Measurements from ENCODE around the gene FARP2.

DNA sequence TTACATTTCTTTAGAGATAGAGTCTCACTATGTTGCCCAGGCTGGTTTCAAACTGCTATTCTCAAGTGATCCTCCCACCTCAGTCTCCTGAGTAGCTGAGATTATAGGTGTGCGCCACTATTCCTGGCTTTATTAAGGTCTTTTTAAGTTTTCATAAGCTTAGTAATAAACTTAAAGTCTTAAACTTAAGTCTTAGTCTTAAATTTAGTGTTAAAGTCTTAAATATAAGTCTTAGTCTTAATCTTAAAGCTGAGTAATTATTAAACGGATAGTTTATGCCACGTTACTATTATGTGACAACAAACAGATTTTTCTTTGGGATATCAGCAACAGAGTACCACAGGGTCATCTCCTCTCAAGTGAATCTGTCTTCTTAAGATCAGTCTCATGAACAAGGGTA lies 12.6 kb downstream of the FARP2 start:
- TF ChIP-seq TBL1XR1 (IDR thresholded peaks at IDR 0.05; ENCODE audit: low read depth, low read length) (no peak), NR2C2 (IDR thresholded peaks at IDR 0.05; ENCODE audit: borderline replicate concordance, control insufficient read depth, insufficient read length, low read depth) (no peak), SRF (IDR thresholded peaks at IDR 0.05; ENCODE audit: low read depth in 2 of 2, low read length in 2 of 2) (no peak), CTCF (IDR thresholded peaks at IDR 0.05 in 2 of 3, conservative IDR thresholded peaks at IDR 0.05 in 1 of 3; ENCODE audit: control insufficient read depth in 2 of 3, extremely low read depth in 1 of 3, insufficient read depth in 1 of 3, low read depth in 3 of 3, low read length in 3 of 3) (no peak), POLR2AphosphoS5 (IDR thresholded peaks at IDR 0.05; ENCODE audit: low read length) (no peak), NFXL1 (IDR thresholded peaks at IDR 0.05; ENCODE audit: borderline replicate concordance) (no peak), SP1 (IDR thresholded peaks at IDR 0.05; ENCODE audit: low read depth, low read length) (no peak), YBX1 (IDR thresholded peaks at IDR 0.05) (no peak), CEBPB (IDR thresholded peaks at IDR 0.05; ENCODE audit: borderline replicate concordance in 1 of 2, low read depth in 2 of 2, low read length in 2 of 2) (no peak), SREBF2 (IDR thresholded peaks at IDR 0.05; ENCODE audit: low read length) (no peak), TAF1 (IDR thresholded peaks at IDR 0.05; ENCODE audit: borderline replicate concordance, low read depth, low read length) (no peak), SREBF1 (IDR thresholded peaks at IDR 0.05; ENCODE audit: low read length) (no peak)
- TF ChIP-seq, protein P1, sequence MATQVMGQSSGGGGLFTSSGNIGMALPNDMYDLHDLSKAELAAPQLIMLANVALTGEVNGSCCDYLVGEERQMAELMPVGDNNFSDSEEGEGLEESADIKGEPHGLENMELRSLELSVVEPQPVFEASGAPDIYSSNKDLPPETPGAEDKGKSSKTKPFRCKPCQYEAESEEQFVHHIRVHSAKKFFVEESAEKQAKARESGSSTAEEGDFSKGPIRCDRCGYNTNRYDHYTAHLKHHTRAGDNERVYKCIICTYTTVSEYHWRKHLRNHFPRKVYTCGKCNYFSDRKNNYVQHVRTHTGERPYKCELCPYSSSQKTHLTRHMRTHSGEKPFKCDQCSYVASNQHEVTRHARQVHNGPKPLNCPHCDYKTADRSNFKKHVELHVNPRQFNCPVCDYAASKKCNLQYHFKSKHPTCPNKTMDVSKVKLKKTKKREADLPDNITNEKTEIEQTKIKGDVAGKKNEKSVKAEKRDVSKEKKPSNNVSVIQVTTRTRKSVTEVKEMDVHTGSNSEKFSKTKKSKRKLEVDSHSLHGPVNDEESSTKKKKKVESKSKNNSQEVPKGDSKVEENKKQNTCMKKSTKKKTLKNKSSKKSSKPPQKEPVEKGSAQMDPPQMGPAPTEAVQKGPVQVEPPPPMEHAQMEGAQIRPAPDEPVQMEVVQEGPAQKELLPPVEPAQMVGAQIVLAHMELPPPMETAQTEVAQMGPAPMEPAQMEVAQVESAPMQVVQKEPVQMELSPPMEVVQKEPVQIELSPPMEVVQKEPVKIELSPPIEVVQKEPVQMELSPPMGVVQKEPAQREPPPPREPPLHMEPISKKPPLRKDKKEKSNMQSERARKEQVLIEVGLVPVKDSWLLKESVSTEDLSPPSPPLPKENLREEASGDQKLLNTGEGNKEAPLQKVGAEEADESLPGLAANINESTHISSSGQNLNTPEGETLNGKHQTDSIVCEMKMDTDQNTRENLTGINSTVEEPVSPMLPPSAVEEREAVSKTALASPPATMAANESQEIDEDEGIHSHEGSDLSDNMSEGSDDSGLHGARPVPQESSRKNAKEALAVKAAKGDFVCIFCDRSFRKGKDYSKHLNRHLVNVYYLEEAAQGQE (IDR thresholded peaks at IDR 0.05; ENCODE audit: low read depth, low read length), result no peak

Data from GM12878 (cell line).